ENCODE measurements around the gene RAD9A.
"Not testable (repeated sequence)": the region's sequence is repeated elsewhere in the genome, so short reads cannot be mapped to it uniquely, and the experiment has no call there.

RAD9A gene

DNA sequence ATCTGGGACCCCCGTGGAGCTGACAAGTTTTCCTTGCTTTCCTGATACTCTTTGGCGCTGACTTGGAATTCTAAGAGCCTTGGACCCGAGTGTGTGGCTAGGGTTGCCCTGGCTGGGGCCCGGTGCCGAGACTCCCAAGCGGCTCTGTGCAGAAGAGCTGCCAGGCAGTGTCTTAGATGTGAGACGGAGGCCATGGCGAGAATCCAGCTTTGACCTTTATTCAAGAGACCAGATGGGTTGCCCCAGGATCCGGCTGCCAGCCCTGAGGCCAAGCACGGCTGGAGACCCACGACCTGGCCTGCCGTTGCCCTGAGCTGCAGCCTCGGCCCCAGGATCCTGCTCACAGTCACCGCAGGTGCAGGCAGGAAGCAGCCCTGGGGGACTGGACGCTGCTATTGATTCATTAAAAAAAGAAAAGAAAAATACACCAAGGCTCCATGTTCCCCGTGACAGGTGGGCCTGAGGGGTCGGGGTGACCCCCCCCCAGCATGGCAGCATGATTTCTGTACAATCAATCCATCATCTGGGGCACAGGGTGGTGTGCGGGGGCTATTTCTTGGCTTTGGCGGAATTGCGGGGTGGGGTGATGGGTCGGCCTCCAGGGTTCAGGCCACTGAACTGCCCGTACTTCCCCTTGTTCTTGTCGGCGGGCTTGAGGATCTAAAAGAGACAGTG is 6.3 kb downstream of the RAD9A start:
- DNase-seq: no peak

DNA sequence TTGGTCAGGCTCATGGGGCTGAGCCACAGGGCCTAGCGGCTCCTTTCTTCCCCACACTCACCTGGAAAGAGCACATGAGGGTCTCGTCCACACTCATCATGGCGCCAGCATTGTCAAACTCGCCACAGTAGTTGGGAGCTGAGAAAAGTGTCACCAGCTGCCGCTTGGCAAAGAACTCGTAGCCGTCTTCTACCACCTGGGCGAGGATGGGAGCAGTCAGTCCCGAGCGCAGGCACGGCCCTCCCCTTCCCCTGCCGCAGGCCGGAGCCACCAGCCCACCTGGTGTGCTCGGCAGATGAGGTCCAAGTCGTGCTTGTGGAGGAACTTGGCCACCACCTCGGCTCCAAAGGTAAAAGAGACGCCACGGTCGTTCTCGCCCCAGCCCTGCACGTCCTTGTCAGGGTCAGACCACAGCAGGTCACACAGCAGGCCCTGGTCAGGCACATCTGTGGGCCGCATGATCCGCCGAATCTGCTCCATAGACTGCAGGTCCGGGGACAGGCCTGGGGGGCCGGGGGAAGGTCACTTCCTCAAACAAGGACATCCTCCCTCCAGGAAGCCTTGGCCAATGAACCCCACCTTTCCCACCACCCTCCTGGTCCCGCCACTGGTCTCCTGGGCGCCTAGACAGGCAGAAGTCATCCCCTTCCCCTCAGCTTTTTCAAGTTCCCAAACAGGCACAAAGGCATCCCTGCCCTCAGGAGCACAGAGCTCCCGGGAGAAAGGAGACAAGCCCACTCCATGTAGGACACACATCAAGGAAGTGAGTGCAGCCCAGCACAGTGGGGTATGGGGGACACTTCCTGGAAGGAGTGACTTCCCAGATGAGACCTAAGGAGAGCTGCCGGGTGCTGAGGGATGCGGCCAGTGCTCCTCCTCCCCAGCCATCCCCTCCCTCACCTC is 7.1 kb downstream of the RAD9A start:
- DNase-seq: no peak

DNA sequence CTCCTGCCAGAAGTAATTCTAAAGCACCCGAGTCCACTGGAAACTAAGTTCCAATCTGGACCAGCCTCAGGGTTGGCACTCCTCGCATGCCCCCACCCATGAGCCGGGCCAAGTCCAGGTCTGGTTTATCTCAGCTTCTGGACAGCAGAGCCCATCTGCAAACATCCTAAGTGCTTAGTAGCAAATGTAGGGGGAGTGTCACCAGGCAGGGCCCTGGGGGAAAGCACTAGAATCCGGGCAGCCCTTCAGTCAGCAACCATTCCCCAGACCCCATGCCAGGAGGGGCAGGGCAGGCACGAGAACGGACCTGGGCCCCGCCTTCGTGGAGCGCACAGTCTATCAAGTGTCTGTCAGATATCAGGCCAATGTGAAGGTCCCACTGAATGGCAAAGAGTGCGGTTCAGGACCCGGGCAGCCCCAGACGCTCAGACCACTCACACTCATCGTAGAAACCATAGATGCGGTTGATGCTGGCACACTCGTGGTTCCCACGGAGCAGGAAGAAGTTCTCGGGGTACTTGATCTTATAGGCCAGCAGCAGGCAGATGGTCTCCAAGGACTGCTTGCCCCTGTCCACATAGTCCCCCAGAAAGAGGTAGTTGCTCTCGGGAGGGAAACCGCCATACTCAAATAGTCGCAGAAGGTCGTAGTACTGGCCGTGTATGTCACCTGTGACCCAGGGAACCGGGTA is 8.6 kb downstream of the RAD9A start:
- no peak for DNase-seq

DNA sequence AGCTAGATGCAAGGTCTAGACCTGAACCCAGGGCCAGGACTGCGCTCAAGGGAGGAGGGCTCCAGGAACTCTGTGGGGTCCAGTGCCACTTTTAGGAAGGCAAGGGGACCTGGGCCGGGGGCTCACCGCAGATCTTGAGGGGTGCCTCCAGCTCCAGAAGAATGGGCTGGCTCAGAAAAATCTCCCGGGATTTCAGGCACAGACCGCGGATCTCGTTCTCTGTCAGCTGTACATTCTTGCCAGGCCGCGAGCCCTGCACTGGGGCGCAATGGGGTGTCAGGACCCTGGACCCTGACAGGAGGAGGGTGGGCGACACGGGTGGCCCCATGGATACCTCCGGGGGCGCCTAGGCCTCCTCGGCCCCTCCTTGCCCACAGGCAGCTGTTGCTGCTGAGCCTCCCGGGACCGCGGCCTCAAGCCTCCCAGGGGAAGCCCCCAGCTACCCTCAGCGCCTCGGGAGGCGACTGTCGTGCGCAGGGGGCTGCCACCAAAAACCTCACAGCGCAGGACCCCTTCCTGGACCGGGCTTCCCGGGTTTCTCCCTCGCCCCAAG is 9.2 kb downstream of the RAD9A start:
- no peak for DNase-seq

DNA sequence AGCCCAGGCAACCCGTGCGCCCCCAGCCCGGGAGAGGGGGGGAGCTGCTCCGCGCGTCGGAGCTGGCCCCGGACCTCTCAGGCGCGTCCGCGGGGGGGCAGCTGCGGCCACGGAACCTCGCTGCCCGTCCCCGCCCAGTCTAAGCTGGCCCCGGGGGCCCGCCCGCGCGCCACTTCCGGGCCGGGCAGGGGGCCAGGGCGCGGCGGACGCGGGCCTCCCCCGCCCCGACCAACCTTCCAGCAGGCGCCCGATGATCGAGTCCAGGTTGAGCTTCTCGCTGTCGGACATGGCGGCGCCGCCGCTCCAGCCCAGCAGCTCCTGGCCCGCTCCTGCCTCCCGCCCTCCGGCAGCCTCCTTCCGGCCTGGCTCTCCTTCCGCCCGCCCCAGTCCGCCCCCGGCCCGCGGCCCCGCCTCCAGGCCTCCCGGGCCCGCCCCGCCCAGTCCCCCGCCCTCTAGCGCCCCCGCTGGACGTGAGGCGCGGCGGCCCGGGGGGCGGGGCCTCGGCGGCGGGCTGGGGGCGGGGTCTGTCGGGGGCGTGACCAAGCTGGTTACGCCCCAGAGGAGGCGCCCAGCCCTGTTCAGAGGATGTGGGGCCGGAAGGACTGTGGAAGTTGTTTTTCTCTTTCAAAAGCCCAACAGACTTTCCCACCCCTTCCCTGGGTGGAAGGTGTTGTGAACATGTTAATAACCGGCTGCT is 9.9 kb downstream of the RAD9A start, which contains the start of gene PPP1CA:
Gene PPP1CA (minus strand): TSS at position 364 of the 697 bp plus-strand sequence. CDS start 76 bp downstream, at position 288.
- DNase-seq: peak; percentile 78

DNA sequence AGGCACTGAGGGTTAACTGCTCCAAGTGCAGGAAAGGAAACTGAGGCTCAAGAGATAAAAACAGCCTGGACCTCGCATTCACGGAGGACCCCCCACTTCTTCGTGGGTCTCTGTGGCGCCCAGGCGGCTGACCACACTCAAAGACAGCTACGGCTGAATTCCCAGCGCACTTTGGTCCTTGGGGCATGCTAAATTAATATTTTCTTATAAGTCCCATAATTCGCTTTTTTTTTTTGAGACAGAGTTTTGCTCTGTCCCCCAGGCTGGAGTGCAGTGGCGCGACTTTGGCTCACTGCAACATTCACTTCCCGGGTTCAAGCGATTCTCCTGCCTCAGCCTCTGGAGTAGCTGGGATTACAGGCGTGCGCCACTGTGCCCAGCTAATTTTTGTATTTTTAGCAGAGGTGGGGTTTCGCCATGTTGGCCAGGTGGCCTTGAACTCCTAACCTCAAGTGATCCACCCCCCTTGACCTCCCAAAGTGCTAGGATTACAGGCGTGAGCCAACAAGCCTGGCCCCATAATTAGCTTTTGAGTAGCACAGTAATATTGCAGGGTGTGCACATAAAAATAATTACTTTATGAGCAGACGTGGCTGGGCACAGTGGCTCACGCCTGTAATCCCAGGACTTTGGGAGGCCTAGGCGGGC is 10.5 kb downstream of the RAD9A start:
- DNase-seq: not testable (repeated sequence)

DNA sequence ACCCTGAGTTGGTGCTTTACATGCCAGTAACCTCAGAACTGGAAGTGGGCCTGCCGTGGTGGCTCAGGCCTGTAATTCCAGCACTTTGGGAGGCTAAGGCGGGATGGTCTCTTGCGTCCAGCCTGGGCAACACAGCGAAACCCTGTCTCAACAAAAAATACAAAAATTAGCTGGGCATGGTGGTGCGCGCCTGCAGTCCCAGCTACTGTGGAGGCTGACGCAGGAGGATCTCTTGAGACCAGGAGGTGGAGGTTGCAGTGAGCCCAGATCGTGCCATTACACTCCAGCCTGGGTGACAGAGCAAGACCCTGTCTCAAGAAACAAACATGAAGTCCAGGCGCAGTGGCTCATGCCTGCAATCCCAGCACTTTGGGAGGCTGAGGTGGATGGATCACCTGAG is 11.3 kb downstream of the RAD9A start:
- not testable (repeated sequence) for DNase-seq

DNA sequence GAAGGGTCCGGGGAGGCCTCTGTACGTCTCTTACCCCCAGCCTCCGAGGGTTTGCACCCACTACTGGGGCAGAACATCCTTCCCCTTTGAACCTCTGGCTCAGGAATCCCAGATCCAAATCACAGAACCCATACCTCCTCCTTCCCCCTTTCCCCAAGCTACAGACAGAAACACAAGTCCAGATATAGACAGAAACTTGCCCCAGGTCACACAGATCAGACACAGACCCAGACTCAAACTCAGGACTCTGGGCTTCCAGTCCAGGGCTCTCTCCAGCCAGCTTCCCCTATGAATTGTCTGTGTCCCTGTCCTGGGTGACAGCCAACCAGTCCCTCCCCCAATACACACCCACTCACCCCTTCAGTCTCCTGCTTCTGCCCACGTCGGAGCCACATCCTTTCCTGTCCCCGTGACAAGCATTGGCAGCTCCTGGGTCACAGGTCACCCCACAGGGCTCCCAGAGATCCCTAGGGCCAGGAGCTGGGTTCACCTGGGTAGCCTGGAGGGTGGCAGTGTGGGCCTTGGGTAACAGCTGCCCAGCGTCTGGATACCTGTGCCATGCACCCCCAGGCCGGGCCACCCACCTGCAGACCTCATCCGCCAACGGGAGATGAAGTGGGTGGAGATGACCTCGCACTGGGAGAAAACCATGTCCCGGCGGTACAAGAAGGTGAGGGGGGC is 12.9 kb downstream of the RAD9A start:
- no peak for DNase-seq

DNA sequence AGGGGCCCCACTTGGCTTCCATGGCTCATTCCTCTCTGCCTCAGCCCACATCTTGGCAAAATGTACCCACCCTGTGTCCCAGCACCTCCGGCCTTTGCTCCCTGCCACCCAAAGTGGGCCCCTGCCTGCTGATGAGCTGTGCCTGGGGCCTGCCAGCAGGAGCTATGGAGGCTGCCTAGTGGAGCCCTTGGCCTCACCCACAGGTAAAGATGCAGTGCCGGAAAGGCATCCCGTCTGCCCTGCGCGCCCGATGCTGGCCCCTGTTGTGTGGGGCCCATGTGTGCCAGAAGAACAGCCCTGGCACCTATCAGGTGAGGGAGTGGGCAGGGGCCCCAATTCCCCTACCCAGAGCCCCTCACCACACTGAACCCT is 13.4 kb downstream of the RAD9A start:
- DNase-seq: no peak

DNA sequence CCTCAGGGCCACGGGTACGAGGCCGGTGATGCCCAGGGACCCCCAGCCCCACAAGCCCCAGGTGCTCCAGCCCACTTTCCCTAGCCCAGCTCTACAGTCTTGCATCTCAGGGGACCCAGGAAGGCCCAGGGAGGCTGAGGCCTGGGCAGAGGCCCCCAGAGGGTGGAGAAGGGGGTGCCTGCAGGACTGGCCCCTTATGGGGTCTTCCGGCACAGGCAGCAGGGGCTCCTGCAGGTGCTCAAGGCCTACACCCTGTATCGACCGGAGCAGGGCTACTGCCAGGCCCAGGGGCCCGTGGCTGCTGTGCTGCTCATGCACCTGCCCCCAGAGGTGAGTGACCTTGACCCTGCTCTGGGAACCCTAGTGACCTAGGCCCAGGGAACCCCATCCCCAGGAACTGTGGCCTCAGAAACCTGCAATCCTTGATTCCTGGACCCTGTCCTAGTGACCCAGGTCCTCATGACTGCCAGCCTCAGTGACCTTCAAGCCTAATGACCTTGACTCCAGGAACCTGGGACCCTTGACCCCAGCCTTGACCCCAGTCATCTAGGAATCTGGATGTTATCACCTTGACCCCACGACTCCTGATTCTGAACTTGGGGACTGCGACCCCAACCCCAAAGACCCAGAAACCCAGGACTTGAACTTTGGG is 14.0 kb downstream of the RAD9A start:
- DNase-seq: no peak

DNA sequence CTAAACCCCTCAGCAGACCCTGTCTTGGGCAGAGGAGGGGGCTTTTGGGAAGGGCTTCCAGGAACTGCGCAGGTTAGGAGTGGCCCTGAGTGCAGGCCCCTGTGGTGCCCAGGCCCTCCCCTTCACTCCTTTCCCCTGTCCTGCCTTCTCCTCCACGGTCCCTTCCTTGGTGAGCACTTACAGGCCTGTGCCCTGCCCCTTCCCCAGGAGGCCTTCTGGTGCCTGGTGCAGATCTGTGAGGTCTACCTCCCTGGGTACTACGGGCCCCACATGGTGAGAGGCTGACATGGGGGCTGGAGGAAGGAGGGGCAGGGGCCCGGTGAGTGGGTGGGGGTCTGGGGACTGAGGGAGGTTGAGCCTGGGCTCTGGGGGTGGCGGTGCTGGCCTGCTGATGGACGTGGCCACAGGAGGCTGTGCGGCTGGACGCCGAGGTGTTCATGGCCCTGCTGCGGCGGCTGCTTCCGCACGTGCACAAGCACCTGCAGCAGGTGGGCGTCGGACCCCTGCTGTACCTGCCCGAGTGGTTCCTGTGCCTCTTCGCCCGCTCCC is 14.7 kb downstream of the RAD9A start:
- DNase-seq: no peak

DNA sequence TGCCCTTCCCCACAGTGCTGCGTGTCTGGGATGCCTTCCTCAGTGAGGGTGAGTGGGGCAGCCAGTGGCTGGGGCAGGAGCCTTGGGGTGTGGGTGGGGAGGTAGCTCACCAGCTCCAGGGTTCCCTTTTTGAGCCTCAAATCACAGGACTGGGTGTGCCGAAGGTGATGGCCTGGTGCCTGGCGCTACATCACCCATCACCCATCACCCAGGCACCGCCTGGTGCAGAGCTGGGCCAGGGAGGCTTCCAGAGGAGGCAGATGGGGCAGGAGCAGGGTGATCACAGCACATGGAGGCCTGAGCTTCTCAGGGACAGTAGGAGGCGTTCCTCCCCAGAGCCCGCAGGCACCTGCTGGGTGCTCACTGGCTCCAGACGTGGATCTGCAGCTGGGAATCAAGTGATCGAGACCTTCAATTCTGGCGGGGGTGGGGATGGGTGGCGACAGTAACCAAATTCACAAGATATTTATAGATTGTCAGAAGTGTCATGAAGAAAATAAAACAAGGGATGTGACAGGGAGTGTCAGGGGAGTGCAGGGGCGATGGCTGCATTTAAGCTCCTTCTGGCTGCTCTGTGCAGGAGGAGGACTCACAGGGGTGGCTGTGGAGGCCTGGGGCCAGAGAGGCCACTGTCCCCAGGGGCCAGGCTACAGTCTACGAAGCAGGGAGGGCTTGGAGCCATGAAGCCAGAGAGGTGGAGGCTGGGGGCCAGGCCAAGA is 15.3 kb downstream of the RAD9A start:
- no peak for DNase-seq

DNA sequence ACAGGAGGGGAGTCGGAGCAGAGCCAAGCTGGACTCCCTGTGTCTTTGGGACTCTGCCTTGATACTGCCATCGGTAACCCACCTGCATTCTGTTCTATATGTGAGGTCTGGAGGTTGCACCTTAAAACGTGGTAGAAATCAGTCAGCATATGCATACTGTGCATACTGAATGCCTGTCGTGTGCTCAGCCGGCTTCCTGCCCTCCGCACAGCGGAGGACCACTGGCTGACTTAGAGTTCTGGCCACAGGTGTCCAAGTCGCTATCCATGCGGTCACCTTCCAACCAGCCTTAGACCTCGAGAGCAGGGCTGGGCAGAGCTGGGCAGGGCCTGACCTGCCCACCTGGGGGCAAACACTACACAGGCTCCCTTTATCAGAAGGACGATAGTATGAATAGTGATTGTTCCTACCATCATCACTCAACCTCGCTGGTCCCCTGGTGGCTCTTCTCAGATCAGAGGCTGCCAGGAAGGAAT is 15.9 kb downstream of the RAD9A start:
- no peak for DNase-seq

DNA sequence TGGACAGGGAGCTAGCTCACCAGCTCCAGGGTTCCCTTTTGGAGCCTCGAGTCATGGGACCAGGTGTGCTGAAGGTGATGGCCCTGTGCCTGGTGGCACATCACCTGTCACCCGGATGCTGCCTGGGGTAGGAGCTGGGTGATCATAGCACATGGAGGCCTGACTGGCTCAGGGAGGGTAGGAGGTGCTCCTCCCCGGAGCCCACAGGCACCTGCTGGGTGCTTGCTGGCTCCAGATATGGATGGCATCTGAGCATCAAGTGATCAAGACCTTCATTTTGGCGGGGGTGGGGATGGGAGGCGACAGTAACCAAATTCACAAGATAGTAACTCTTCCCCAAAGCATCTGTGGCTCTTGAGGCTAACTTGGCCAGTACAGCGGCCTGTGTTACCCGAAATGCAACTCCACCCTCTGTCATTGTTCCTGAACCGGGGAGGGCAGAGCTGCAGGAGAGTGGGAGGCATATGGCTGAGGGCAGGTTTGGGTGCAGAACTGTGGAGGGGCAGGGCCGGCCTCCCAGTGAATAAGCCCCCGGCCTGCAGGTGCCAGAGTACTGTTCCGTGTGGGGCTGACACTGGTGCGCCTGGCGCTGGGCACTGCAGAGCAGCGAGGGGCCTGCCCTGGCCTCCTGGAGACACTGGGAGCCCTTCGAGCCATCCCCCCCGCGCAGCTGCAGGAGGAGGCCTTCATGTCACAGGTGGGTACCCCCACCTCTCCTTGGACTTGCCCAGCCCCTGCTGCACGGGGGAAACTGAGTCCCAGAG is 16.8 kb downstream of the RAD9A start:
- DNase-seq: no peak

DNA sequence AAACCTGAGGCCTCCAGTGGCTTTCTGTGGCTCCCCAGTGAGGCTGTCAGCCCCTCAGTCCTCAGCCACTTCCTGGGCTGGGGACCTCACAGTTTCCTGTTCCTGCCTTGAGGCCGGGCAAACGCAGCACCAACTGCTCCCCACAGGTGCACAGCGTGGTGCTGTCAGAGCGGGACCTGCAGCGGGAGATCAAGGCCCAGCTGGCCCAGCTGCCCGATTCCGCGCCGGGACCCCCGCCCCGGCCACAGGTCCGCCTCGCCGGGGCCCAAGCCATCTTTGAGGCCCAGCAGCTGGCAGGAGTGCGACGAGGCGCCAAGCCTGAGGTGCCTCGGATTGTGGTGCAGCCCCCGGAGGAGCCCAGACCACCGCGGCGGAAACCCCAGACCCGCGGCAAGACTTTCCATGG is 17.5 kb downstream of the RAD9A start:
- no peak for DNase-seq

DNA sequence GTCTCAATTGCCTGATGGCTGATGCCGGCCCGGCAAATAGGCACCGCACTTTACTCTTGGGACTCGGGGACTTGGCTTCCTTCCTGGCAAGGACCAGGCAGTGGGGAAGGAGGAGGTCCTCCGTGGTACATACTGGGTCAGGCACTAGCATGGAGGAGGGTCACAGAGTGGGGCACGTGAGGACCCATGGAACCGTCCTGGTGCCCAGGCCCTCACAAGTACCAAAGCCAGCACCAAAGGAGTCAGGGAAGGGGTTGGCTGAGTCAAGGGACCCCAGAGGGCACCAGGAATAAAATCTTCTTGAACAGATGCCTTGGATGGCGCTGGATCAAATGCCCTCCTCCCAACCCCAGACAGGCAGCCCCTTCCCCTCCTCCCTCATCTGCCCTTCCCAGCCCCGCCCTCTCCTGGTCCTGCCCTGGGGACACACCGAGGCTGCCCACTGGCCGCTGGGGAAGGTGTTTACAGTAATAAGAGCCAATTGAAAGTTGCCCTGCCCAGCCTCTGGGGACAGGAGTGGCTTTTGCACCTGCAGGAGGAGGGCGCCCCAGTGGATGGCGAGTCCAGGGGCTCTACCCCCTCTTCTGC is 18.1 kb downstream of the RAD9A start:
- DNase-seq: no peak

DNA sequence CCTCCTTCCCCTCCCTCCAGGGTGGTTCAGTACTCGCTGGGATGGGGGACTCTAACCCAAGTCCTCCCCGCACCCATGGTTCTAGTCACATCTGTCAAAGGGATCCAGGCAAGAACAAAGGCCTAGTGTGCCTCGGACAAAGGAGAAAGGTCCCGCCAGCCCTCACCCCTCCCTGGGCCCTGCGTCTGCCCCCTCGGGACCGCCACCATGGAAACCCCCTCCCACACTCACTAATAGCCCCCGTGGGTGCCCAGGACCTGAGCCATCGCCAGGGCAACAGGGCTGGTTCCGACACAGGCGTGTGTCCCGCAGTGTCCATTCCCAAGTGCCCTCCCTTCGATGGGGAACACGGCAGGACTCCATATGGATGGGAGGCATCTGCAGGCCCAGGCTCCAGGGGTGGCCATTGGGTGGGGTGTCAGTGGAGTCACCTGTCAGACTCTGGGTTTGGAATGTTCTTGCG is 18.6 kb downstream of the RAD9A start:
- DNase-seq: no peak

DNA sequence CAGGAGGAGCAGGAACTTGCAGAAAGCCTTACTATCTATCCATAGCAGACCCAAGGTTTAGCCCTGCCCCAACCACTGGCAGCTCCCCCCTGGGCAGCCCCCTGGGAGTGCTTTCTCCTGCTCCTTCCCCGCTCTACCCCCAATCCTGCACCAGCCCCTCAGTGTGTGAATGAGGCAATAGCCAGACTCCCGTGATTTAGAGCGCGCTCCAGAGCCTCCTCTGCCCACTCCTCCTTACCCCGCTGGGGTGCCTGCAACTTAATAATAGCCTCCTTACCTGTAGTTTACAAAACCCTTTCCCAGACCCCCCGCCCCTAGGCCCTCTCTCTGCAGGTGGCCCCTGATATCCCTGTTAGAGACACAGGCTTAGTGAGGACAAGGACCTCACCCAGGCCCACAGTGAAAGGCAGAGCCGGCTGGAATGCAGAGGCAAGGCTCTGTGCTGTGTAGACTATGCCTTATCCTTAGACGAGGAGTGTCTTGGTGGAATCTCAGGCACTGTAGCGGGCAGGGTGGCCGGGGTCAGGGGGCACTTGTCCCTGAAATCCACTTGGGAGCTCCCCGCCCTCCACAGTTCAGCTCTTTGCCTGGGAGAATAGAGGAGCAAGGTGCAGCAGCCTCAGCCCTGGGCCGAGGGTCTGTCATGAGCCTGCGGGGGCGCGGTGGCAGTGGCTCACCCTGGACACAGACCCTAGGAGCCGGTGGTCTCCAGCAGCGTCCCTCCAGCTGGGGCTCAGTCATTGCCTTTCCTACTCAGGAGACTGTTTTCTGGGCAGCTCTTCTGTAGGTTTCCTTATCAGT is 19.4 kb downstream of the RAD9A start:
- no peak for DNase-seq
